CD4-positive, alpha-beta T cell treated with Interleukin-12 subunit alpha and Interleukin-12 subunit beta, for 1 hour (primary cell): ENCODE measurements around the gene LY6G6F.
A peak's percentile ranks its signal among the peaks of the same experiment; 100 is the strongest.
"Not testable (repeated sequence)": the region's sequence is repeated elsewhere in the genome, so short reads cannot be mapped to it uniquely, and the experiment has no call there.

ENCODE experiments used
- DNase-seq: peaks from one replicate; pipeline ENCODE4 v3.0.0-alpha.2; 2020

Gene LY6G6F

DNA sequence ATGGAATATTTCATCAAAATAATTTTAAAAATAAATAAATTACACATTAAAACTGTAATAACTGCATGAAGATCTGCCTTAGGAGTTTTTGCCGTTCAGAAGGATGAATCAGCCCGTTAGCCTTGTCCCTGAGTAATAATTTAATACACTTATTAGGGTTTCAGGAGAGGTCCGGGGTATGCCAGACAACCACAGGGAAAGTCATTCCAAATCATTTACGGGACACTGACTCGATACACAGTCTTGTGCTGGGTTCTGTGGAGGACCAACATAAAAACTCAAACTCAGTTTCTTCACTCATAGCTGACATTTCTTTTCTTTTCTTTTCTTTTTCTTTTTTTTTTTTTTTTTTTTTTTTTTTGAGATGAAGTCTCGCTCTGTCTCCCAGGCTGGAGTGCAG, 735 bp upstream of the LY6G6F start:
- DNase-seq: no peak

DNA sequence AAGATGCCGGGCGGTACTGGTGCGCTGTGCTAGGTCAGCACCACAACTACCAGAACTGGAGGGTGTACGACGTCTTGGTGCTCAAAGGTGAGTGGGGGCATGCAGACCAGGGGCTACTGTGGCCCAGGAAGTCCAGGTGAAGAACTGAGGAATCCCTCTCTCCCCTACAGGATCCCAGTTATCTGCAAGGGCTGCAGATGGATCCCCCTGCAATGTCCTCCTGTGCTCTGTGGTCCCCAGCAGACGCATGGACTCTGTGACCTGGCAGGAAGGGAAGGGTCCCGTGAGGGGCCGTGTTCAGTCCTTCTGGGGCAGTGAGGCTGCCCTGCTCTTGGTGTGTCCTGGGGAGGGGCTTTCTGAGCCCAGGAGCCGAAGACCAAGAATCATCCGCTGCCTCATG, 1.0 kb downstream of the LY6G6F start:
- no peak for DNase-seq

DNA sequence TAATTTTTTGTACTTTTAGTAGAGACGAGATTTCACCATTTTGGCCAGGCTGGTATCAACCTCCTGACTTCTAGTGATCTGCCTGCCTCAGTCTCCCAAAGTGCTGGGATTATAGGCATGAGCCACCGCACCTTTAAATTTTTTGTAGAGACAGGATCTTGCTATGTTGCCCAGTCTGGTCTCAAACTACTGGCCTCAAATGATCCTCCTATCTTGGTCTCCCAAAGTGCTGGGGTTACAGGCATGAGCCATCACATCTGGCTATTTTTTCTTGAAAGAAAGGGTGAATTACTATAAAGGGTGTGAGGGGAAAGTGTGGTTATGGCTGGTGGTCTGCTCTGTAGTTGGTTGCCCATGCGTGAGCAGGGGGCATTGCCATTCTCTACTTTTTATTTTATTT, 1.6 kb downstream of the LY6G6F start:
- no peak for DNase-seq

DNA sequence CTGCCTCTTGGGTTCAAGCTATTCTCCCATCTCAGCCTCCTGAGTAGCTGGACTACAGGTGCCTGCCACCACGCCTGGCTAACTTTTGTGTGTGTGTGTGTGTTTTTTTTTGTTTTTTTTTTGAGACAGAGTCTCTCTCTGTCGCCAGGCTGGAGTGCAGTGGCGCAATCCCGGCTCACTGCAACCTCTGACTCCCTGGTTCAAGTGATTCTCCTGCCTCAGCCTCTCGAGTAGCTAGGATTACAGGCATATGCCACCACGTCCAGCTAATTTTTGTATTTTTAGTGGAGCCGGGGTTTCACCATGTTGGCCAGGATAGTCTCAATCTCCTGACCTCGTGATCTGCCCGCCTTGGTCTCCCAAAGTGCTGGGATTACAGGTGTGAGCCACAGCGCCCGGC, 2.5 kb downstream of the LY6G6F start:
- DNase-seq: not testable (repeated sequence)

DNA sequence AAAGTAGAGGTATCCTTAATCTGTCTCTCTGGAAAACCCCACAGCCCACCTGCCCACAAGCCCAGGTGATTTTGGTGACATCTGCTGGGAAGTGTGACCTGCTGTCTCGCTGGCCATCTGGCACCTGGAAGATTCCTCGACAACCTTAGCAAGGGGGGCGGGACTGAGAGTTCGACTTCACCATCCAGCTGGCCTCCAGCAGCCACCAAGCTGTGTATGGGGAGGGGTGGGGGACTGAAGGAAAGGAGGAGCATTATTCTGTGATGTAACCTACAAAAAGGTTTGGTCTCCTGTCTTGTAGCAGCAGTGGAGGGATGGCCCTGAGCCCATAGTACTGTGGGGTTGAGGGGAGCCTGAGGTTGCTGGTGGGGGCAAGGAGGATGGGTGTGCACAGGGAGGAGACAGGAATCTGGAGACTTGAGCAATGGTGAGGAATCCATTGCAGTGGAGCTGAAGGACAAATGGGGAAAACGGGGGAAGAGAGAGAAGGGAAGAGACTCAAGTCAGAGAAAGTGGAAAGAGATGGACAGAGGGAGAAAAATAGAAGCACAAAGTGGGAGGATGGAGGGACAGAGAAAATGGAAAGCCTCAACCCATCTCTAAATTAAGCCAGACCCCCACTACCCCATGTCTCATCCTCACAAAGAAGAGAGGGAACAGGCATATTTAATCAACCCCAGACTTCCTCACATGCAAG, 4.0 kb downstream of the LY6G6F start:
- no peak for DNase-seq

DNA sequence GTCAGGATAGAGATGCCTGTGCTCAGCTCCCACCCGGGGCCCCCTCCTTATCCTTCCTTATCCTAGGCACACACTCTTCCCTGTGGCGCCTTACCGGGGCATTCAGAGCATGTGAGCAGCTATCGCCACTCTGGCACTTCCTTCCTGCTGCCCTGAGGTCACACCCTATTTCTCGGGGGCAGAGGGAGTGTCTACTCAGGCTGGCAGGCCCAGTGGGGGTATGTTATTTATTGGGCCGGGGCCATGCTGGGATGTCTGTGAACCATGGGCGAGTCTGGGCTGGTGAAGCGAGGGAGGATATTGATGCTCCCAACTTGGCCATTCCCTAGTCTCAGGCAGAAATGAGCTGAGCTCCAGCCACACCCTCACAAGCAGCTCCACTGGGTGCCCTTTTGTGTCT, 4.6 kb downstream of the LY6G6F start:
- DNase-seq: no peak

DNA sequence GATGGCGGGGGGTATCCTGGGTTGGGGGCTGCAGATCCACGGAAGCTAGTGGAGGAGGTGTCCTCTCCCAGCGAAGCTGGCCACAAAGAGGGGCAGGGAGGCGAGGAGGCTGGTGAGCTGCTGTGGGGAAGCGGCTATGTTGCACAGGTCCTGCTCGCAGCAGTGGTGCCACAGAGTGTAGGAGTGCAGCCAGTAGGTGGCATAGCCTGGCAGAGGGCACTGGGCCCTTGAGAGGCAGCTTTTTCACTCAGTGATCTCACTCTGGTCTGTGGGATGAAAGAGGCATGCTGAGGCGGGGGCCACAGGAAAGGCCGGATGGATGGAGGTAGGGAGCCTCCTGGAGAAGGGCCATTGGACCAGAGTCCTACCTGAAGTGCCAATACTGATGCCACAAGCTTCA, 5.6 kb downstream of the LY6G6F start:
- DNase-seq: peak; percentile 31

DNA sequence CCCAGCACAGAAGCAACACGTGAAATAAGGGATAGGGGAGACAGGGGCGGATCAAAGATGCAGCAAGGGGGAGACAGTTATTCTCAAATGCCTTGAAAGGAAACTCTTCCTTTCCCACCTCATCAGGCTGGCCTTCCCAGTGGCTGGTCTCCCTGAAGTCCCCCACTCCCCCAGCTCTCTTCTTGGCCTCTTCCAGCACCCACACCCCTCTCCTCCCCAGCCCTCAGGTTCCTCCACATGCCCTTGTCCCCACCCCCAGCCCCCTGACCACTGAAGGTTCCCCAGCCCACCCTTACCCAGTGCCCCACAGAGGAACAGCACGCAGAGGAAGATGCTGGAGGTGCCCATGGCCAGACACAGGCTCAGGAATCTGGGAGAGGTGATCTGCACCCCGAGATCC, 6.8 kb downstream of the LY6G6F start:
- no peak for DNase-seq

DNA sequence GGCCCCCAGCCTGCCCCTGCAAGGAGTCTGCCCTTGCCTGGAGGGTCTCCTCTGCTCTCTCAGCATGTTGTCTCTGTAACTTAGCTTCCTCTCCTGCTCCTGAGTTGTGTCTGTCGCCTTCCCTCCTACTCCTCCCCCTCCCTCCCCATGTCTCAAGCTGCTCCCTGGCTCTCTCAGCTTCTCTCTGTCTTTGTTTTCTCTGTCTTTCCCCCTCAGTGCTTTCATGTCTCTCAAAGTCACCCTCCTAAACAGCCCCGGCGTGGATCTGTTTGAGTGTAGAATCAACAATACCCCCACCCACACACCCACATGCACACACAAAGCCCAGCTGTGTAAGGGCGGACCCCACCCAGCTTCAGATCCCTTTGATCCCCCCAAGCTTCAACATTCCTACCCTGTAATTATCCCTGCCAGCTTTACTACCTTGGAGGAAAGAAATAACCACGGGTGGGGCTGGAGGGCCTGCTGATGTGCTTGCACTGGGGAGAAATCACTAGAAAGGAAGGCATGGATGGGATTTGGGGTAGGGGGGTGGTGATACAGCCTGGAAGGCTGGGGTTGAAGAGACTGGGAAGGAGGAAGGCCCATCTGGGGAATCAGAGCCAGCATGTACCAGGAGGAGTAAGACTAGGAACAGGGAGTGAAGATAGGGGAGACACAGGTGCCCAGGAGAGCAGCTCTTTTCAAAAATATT, 7.5 kb downstream of the LY6G6F start:
- DNase-seq: no peak

DNA sequence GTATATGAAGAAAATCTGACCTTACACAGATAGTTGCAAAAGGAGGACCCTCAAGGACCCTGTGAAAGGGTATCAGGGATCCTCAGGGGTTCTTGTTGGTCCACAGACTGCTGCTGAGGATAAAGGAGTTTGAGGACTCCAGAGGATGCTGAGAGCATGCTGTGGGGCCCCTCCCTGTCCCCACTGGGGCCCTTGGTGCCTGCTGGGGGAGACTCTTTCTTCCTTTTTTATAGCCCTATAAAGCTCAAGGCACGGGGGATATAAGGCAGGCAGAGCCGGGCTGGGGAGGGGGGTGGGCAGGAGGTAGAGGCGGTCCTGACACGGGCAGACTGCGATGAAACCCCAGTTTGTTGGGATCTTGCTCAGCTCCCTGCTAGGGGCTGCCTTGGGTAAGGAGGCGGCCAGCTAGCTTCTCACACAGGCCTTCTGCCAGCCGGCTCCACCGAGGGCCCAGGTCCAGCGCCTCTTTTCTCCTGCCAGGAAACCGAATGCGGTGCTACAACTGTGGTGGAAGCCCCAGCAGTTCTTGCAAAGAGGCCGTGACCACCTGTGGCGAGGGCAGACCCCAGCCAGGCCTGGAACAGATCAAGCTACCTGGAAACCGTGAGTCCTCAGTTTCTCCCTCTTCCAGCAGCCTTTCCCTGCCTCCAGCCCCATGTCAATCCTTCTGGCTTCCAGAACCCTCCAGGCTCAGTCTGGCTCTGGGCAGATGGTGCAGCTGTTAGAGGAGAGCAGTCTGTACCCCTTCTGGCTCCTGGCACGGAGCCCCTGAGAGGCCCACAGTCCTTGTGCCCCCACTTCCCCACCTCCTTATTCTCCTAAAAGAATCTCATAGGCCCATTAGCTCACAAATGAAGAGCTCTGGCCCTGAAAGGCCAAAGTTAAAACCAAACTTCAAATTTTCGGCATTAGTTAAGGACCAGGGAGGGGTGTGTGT, 8.6 kb downstream of the LY6G6F start, which contains the start of gene LY6G6D:
Gene LY6G6D (plus strand): TSS at position 327 of the 937 bp plus-strand sequence. CDS start 8 bp downstream, at position 335.
- no peak for DNase-seq

DNA sequence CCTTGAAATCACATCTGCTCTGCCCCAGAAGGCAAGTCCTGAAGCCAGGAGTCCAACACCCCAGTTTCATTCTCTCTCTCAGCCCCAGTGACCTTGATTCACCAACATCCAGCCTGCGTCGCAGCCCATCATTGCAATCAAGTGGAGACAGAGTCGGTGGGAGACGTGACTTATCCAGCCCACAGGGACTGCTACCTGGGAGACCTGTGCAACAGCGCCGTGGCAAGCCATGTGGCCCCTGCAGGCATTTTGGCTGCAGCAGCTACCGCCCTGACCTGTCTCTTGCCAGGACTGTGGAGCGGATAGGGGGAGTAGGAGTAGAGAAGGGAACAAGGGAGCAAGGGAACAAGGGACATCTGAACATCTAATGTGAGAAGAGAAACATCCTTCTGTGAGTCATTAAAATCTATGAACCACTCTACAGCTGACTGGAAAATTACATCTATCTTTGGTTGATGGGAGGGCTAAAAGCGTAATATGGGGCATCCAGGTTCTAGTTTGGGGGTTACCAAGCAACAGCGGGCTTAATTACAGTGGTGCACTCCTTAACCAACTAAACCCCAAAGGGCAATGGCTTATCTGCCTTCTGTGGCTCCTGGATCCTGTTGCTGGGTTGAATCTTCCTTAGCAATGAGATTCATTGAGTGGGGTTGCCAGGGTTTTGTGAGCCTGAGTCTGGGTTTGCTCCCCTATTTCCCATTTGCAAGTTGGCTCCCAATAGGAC, 11.0 kb downstream of the LY6G6F start:
- no peak for DNase-seq

DNA sequence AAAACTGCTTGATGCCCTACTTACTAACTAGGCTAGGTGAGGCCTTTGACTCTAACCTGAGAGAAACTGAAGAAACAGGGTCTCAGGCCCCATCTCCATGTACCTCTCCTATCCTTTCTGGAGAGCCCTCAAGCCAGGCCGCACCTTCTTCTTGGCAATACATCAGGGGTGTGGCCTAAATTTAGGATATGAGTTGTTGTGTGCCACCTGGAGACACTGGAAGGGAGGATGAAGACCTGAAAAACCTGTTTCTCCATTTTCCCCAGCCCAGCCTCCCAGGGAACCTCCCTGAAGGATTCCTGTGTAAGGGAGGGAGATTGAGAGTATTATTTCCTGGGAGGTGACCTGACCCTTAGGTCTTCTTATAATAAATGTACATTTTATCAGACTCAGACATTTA, 11.6 kb downstream of the LY6G6F start:
- no peak for DNase-seq

DNA sequence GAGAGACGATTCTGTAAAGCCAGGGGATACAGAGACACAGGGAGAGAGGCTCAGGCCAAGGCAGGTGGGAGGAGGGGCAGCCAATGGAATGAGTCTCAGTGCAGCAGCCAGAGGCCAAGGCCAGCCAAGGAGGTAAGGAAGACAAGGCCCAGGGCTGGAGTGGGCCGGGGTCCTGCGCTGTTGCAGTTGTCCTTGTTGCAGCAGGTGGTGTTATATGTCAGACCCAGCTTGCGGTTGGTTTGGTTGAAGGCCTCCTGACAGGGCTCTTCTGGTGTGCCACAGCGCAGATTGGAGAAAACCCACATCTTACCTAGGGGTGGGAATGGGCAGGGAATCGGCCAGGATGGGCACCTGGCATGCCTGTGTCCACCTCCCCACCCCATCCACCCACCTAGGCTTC, 12.3 kb downstream of the LY6G6F start:
- DNase-seq: no peak

DNA sequence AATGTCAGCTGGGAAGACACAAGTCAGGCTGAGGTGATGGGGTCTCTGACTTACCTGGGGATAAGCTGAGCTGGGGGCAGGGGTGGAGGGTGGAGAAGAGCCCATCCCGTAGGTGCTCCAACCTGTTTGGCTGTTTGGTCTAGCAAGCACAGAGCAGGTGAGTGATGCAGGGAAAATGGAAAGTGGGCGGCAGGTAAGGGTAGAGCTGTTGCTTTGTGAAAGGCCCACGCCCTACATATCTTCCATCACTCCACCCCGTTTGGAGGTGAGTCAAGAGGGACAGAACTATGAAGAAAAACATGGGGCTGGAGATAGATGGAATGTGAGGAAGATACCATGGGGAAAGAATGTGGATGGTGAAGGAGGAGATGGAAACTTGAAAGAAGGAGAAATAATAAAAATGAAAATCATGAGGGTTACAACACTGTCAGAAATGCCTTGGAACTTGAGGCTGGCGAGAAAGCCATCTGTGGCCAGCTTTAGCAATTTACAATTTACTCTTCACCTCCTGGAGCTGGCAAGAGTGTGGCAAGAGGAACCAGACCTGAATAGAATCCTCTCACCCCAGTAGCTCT, 13.6 kb downstream of the LY6G6F start:
- no peak for DNase-seq

DNA sequence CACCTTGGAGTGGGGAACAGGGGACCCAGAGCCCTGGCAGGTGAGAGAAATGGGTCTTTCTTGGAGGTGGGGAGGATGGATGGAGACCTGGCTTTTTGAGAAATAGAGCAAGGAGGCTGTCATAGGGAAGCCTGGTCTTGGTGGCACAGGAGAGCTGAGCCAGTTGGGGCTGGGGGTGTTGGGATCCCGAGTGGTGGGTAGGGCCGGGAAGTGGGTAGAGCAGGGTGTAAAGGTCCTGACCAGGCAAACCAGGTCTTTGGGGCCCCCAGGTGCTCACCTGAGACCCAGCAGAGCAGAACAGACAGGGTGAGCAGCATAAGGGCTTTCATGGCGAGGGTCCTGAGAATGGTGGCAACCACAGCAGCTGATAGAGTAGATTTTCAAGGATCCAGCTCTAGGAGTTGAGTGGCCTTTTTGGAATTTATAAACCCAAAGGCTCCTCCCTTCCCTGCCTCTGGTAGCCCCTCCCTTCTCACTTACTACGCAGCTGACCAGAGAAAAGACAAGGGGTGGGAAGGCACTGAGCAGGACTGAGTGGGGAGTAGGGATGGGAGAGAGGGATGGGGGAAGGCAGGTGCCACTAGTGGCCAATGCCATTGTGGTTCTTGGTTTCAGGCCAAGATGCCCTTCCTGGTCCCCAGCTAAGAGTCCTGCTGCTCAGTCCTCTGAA, 14.8 kb downstream of the LY6G6F start, which contains the start of gene LY6G6C:
Gene LY6G6C (minus strand): TSS at position 396 of the 670 bp plus-strand sequence. CDS start 67 bp downstream, at position 329.
- no peak for DNase-seq

DNA sequence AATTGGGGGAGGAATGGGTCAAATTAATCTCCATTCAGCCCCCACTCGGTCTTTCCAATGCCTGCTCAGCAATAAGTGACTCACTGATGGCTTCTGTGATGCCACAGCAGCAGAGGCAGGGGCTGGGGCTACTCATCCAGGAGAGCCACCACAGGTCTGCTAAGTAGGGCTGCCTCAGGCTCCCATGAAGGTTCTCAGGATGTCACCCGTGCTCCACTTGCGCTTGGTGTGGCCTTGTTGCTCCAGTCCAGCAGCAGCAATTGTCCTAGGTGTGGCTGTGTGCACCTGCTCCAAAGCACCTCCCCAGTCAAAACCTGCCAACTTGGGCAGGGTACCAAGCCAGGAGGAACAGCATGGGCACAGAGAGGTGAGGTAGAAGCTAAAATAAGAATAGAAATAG, 15.5 kb downstream of the LY6G6F start:
- no peak for DNase-seq

DNA sequence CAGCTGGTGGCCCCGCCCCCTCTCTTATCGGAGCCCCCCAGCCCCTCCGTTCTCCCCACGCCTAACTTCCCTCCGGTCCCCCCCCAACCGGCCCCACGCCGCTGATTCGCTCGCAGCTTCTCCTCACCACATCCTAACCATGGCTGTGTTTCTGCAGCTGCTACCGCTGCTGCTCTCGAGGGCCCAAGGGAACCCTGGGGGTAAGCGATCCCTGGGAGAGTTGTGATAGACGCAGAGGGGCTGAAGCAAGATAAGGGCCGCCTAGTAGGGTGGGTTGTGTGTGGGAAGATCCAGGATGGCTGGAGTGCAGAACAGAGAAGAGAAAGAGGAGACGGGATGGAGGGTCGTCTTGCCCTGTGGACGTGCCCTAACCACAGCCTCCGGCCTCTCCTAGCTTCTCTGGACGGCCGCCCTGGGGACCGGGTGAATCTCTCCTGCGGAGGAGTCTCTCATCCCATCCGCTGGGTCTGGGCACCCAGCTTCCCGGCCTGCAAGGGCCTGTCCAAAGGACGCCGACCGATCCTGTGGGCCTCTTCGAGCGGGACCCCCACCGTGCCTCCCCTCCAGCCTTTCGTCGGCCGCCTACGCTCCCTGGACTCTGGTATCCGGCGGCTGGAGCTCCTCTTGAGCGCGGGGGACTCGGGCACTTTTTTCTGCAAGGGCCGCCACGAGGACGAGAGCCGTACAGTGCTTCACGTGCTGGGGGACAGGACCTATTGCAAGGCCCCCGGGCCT, 16.7 kb downstream of the LY6G6F start, which contains the start of gene MPIG6B:
Gene MPIG6B (plus strand): TSS at position 129 of the 735 bp plus-strand sequence. CDS start 11 bp downstream, at position 140.
- no peak for DNase-seq

DNA sequence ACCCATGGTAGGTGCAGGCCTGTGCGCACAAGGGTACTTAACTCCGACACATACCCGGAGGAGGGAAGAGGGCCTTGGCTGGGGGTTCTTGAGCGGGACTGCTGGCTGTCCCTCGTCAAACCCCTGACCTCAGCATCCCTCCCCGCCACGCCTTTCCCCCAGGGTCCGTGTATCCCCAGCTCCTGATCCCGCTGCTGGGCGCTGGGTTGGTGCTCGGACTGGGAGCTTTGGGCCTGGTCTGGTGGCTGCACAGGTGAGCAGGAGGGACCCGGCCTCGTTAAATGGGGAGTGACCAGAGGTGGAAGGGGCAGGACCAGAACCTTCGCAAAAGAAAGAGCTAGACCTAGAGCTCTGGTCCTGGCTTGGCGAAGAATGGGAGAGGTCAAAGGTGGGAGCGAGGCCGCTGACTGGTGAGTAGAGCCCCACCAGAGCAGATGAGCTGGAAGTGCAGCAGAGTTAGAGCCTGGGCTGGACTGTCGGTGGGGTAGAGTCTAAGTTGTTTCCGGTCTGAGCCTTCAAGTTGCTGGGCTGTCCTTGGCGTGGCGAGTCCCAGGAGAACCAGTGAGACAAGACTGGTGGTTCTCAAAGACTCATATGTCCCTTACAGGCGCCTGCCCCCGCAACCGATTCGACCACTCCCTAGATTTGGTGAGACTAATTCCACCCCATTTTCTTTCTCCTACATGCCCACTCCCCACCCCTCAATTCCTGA, 17.5 kb downstream of the LY6G6F start:
- DNase-seq: no peak

DNA sequence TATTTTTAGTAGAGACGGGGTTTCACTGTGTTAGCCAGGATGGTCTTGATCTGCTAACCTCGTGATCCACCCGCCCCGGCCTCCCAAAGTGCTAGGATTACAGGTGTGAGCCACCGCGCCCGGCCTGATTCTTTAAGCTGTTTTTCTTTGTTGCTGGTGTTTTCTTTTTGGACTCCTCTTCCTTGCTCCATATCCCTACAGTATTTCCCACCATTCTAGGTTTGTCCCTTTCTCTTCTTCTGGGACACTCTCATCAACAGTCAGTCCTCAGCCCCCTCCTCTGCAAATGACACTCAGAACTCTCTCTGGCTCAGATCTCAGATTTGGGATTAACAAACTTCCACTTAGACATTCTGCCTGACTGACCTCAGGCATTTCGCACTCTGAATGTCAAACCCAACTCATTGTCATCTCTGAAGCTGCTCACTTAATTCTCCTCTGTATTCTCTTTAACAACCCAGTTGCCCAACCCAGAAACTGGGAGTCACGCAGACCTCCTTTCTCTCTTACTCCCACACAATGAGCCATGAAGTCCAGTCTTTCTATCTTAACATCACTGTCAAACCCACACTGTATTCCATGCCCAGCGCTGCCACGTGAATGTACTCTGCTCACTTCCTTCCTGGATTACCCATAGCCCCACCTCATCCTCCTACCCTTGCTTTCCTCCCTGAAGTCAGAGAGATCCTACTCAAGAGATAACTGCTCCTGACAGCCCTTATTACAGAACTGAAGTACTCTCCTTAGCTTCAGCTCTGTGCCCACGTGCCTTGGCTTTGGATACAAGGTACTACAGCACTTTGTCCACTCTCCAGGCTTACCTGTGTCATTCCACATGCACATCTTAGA, 19.1 kb downstream of the LY6G6F start:
- no peak for DNase-seq
